HuH-7.5 (cell line): ENCODE results near the gene GLDC.
"Not testable (repeated sequence)": the region's sequence is repeated elsewhere in the genome, so short reads cannot be mapped to it uniquely, and the experiment has no call there.

ENCODE experiments used
- DNase-seq: peaks from one replicate; pipeline ENCODE4 v3.0.0; 2011; ENCODE audit warnings: low spot score

GLDC gene

DNA sequence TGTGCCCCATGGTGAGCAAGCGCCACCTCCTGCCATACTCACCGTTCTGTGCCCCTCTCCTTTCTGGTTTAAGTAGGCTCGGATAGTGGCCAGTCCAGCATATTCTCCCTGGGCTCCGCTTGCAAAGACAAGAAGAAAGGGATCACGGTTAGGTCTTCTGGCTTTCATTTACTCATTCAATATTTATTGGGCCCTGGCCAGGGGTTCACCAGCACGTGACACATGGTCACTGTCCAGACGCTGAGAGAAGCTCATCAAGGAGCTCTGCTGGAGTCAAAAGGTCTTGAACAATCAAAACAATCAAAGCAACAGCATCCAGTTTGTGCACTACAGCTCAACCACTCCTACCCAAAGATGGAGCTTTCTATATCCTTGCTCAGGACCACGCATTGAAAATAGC is 80.2 kb downstream of the GLDC start:
- DNase-seq = no peak

DNA sequence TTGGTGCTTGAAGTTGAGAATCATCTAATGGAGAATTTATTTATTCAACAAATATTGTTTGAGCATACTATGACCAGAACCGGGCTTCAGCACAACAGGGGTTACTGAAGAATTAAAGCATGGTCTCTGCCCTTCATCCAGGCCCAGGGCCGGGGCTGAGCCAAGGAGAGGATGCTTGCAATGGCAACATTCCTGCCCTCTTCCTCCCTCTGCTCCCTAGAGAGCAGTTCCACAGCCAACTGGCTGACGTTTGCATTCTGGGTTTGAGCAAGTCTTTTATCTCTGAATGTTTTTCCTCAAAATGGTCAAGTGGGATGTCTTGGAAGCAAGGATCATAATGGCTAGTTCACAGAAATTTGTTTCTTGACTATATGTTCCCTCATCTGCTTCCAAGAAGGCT is 80.7 kb downstream of the GLDC start:
- no peak for DNase-seq

DNA sequence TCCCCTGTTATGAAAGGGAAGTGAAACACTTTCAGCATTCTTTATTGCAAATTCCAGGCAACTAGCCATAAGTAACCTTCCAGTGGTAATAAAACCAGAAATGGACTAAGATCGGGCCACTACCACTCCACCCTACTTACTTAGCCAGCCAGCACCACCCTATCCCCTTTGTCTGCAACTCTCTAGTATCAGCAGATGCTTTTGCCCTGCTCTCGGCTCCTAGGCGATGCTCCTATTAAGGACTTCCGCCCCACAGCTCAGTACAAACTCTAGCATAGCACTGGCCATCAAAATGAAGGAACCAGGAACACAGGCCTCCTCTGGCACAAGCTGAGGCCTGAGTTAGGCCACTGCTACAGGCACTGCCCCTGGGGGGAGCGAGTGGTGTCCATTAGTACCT is 81.2 kb downstream of the GLDC start:
- DNase-seq = no peak

DNA sequence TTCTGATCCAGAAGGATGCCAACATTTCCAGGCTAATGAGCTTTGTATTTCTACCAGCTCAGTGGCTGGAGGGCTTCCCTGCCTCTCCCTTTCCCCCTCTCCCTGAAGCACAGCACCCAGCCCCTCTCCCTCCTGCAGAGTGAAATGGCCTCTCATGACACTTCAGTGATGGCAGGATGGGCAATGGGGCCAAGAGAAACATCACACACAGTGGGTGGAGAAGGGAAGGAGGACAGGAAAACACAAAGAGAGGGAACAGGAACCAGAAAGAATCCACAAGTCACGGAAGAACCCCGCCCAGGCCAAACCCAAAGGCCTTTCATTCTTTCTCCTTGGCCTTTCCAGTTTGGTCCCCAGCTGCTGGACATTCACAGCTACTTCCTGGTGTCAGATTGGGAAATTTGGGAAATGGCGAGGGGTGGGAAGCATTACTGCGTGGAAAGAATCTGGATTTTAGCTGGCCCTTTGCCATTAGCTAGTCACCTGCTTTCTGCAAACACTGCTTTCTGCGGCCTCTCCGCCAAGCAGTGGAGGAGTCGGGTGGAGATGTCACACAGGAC is 82.6 kb downstream of the GLDC start:
- no peak for DNase-seq

DNA sequence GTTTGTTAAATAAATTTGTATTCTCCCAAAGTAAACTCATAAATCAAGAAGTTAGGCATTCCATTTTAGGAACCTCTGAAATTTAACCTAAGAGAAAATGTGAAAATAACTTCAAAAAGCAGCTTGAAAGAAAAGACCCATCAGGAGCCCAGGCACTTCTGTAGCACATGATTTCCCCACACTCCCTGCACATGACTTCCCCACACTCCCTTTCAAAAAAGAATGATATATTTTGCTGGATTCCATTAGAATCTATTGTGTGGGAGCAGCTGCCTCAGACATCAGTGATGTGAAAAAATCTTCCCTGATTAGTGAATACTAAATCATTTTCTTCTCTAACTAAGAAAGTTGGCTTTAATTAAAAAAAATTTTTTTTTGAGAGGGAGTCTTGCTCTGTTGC is 83.3 kb downstream of the GLDC start:
- no peak for DNase-seq

DNA sequence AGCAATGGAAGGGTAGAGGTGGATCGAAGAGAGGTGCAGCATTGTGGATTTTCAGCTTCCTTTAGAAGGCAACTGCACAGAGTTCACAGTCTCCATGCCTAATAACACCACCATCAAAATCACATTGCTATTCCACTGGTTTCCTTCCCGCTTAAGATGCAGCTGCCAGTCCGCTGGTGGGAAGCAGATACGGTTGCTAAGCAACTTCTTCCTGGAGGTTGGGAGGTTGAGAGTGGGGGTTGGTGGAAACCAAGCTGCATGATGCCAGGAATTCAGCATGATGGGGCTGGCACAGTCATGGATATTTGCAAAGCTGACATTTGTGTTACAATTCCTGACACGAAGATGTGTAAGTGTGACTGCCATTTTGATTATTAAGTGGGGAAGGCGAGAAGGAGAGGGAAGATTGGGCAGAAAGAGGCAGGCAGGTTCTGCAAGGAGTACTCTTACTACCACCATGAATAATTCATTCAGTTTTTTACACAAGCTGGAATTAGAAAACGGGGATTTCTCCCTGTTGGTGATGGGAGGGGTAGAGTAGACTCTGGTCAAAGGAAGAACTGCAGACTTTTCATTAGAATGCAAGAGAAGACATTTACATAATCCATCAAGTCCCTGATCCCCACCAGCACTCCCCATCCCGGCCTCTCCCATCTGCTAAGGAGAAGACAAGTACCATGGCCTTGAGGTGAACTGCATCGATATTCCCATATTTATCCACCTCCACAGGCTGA is 87.5 kb downstream of the GLDC start:
- DNase-seq = no peak

DNA sequence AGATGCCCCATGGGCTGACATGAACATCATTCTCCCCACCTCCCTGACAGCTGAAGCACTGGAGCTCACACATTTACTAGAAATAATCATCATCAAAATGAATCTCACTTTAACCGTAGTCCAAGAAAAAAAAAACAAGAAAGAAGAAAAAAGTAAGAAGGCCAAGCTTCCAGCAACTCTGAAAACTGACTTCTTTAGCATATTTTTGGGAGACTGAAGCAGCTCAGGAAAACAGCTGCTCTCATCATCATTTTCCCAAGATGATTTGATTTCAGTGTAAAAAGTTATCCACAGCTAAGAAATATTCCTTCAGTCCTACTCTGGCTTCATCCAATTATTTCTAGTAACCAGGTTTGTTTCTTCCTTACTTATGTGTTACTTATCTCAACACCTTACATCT is 91.7 kb downstream of the GLDC start:
- DNase-seq = no peak

DNA sequence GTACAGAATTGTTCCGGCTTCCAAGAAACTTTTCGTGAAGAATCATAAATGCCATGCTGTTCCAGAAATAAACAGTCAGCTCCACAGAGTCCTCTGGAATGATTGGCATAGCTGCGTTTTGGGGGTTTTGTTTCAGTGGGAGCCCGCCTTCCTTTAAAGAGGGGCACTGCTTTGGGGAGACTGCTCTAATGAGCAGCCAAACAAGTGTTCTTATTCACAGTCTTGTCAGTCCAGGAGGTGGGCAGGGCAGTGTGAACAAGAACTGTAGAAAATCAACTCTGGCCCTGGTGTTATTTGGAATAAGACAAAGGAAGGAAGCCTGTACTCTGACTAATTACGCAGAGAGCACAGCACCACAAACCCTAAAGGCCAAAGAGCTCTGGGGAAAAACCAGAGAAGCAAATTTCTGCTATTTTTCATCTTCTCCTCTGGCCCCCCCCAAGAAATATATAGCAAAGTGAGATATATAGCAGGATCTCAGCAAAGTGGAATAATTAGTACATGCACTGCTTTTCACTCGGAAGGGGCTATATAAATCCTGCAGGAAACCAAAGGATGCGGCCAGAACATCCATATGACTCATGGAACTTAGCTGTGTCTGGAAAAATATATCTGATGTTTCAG is 92.9 kb downstream of the GLDC start:
- DNase-seq = no peak

DNA sequence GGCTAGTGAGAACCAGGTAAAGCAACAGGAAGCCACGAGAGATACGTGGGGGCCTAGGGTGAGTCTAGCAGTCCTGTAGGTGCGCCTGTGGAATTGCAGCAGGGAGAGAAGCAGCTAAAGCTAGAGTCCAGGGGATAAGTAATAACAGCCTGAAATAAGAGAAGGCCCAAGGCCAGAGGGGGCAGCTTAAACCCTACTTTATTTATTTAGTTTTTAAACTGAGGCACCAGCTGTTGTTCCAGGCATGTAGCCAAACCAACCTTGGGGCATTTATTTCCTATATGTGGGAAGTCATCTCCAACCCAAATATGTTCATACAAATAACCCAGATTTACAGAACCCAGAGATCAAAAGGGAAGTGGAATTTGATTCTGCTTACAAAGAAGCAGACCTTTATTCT is 93.5 kb downstream of the GLDC start:
- no peak for DNase-seq

DNA sequence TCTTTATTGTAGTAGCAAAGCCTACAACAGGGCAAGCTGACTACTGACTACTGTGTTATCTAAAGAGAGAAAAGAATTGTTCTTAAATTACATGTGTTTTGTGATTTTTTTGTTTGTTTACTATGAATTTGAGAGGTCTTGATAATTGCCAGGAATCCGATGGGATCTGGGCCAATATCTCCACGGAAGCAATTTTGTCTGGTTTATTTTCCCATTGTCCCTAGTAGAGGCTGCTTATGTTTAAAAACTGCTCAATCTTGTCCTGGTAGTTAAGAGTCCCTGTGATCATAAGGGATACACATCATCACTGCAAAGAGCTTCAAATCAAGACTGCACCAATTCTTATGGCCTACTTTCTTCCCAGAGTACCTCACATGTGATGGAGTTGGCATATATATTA is 94.4 kb downstream of the GLDC start:
- DNase-seq = no peak

DNA sequence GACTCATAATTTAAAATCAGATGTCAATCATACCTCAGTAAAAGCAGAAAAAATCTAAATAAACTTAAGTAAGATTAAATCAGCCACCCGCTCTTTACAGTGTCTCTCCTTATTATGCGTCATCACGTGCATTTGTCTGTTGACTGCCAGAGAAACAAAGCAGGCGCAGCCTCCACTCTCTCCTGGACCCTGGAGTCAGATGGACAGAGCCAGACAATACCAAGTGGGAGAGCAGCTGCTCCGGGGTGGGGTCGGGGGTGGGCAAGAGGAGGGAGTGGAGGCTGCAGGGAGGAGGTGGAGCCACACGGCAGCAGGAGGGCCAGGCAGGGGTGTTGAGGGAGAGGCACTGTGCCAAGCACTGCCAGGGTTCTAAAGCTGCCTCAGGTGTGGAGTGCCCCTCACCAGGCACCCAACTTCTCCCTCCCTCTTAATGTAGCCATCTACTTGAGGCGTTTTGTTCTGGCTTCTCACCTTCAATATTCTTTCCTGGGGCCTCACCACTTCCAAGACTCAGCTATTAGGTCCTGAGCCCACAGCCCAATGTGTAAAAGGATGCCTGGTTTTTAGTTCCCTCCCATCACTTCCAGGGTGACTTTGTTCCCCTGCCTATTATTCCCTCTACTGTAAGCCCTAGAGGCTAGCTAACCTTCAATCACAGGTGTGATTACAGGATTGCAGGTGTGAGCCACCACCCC is 96.3 kb downstream of the GLDC start:
- DNase-seq = no peak

DNA sequence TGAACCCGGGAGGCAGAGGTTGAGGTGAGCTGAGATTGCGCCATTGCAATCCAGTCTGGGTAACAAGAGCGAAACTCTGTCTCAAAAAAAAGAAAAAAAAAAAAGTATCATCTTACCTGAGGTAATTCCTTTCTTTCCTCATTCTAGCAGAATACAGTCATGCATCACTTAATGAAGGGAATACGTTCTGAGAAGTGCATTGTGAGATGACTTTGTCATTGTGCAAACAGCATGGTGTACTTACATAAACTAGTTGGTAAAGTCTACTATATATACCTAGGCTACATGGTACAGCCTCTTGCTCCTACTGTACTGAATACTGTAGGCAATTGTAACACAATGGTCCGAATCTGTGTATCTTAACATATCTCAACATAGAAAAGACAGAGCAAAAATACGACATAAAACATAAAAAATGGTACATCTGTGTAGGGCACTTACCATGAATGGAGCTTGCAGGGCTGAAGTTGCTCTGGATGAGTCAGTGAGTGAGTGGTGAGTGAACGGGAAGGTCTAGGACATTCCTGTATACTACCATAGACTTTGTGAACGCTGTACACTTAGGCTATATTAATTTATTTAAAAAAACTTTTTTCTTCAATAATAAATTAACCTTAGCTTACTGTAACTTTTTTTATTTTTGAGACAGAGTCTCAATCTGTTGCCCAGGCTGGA is 100.4 kb downstream of the GLDC start:
- no peak for DNase-seq

DNA sequence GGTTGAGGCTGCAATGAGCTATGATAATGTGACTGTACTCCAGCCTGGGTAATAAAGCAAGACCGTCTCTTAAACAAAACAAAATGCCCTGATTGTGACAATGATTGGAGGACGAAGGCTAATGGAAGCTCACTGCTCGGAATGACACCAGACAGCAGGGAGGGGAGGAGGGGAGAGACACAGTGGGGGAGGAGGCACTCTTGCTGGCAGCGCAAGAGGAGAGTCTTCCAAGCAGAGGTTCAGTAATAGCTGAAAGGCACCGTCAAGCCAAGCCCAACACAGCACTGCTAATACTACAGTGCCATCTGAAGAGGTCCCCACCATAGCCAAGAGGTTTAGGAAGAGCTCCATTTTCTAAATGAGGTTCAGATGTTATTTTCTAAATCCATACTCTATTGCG is 102.3 kb downstream of the GLDC start:
- no peak for DNase-seq

DNA sequence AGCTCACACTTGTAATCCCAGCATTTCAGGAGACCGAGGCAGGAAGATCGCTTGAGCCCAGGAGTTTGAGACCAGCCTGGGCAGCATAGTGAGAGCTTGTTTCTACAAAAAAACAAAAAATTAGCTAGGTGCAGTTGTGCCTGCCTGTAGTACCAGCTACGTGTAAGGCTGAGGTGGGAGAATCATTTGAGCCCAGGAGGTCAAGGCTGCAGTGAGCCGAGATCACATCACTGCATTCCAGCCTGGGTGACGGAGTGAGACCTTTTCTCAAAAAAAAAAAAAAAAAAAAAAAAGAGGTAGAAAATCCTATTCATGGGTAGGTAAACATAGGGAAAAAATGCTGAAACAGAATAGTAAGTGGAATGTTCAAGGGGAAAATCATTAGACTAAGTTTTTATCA is 102.9 kb downstream of the GLDC start:
- not testable (repeated sequence) for DNase-seq

DNA sequence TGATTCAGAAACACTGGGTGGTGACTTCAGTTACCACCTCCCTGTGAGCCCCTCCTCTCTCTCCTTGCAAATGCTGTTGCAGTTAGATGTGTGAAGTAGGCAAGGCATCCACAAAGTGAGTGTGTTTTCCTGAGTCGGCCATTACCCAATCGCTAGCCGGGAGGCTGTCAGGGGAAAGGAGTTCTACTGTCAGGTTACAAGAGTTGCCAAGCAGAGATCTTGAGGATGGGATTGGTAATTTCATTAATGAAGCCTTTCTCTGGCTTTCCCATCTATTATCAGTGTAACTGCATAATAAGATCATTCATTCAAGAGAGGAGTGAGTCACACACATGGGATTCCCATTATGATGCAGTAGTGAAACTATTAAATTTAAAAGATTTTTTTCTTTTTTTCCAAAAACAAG is 106.9 kb downstream of the GLDC start:
- no peak for DNase-seq

DNA sequence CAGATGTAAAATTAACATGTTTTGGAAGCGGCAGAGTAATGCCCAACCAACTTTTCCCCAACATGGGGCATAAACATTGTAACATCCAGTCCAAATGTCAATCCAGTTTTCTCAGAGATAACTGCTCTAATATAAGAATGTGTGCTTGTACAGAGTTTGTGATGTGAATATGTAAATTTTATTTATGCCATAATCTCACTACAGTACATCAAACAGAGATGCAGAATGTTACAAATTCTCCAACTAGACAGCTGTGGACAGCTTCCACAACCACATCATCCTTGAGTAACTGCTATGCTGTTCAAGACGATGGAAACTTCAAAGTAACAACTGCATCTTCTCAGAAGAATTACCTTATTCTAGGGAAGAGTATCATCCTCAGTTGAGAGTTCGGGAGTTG is 109.9 kb downstream of the GLDC start:
- DNase-seq = no peak

DNA sequence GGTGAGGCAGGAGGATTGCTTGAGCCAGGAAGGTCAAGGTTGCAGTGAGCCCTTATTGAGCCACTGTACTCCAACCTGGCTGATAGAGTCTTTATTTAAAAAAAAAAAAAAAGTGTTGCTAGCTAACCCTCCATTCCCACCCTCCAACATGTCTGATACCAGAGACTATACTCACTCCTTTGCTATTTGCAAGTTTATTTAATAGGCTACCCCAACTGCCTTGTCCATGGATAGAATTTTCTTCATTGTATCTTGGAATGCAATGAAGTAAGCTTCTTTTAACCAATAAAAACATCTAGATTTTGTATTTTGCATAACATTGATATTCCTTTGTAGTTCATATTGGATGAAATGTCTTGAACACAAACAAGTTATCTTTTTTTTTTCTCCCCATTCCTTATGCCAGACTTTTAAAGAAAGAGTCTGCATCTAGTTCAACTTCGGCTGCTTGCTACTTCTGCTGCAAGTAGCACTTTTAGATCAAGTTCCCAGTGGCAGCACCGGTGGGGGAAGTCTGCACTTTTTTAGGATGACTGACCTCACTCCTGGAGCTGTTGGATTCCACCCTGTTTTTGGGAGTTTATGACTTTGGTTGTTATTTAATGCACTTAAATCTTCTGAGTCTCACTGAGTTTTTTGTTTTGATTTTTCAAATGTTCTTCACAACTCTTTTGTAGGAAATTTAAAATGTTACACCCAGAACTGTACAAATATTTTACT is 120.0 kb downstream of the GLDC start:
- no peak for DNase-seq

DNA sequence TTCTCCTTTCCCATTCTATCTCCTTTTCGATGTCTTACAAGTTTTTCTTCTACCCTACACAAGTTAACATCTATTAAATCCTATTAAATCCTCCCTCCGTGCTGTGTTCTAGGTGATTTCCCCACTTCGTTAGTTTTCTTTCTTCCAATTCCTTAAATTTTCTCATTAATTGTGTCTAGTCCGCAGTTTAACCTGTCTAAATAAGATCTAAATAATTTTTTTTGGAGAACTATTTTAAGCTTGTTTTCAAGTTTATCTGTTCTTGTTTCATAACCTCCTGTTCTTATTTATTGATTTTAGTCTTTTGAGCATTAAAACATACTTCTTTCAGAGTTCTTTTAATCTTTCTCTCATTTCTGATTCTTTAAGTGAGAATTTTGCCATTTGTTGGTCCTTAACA is 123.3 kb downstream of the GLDC start:
- DNase-seq = no peak

DNA sequence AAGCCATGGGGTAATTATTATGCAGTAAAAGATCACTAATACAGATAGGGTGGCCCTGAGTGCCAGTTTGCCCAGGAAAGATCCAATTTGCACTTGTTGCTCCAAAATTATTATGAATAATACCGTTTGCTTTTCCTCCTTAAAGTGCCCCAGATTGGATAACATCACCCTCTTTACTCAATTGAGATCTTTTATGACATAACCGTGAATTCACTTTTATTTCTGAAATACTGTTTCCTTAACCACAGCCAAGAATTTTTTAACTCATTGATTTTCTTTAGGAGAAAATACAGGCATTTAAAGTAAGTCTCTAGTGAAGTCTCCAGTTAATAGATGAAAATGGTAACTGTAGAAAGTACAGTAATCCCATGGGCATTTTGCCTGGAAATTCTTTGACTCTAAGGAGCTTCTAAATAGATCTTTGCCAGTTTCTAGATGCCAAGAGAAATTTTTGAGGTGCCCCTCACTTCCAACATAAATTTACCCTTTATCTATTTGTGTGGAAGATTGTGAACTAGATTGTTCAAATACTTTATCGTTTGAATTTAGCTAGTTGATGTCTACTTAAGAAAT is 133.4 kb downstream of the GLDC start:
- no peak for DNase-seq

DNA sequence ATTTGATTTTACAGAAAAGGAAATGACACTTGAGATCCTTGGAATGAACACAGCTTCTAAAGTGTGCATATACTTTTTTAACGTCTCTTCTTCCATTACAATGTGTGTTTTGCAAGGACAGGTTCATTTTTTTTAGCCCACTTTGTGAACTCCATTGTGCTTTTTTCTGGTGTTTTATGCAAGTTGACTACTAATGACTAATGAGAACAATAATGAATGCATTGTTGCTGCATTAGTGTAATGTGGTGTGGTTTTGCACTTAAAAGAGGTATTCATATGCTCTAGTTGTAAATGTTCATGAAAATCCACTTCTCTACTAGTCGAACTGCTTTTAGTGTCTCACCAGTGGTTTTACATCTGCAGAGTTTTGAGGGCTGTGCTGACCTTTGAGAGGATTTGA is 139.0 kb downstream of the GLDC start:
- DNase-seq = no peak

DNA sequence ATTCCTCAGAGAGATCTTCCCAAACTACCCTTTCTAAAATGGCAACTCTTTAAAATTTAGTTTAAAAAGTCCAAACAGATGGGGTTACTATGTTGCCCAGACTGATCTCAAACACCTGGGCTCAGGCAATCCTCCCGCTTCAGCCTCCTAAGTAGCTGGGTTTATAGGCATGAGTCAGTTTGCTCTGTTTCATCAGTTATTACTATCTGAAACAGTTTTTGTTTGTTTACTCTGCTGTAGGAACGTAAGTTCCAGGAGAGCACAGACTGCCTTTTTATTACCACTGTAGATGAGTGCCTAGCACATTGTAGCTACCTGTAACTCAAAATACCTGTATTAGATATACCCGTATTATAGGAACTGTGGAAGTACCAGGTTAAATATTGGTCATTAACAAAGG is 143.1 kb downstream of the GLDC start:
- no peak for DNase-seq
